Gastrocnemius medialis (tissue), 4 donors: Measurements from ENCODE around the gene MPP2. TPM values are rescaled to one million over a fixed set of nuclear protein-coding genes. Genes with fewer than 3 reads are reported as not detected.
A peak's percentile ranks its signal among the peaks of the same experiment; 100 is the strongest.

Experiments
- ATAC-seq, 2 donors: fragments of 150-250 bp; one replicate each; pipeline ENCODE4 v1.9.1; 2016
- DNase-seq, 2 donors: peaks; one replicate each; pipeline ENCODE4 v3.0.0-alpha.2; 2019
- H3K27ac ChIP-seq, 4 donors: fragments of 200-600 bp; sonication (generic); 1 replicate in 1 of 4; 2 replicates in 3 of 4; pipeline ENCODE4 v1.5.1; 2016 to 2018; ENCODE audit warnings: mild to moderate bottlenecking in 2 of 4, moderate library complexity in 1 of 4
- H3K27me3 ChIP-seq, 3 donors: fragments of 200-600 bp; sonication (generic) in 2 of 3; 1 replicate in 1 of 3; 2 replicates in 2 of 3; pipeline versions ENCODE4 v1.5.1 to v1.6.0; 2016 to 2019; ENCODE audit warnings: mild to moderate bottlenecking in 1 of 3, moderate library complexity in 1 of 3
- H3K36me3 ChIP-seq, 2 donors: fragments of 200-600 bp; sonication (generic) in 1 of 2; one replicate each; pipeline ENCODE4 v1.5.1; 2017 to 2018
- H3K4me1 ChIP-seq, 2 donors: fragments of 200-600 bp; sonication (generic) in 1 of 2; one replicate each; pipeline ENCODE4 v1.5.1; 2016 to 2017; ENCODE audit warnings: mild to moderate bottlenecking in 2 of 2
- H3K4me3 ChIP-seq, 4 donors: fragments of 200-600 bp; sonication (generic) in 3 of 4; 1 replicate in 1 of 4; 2 replicates in 3 of 4; pipeline ENCODE4 v1.5.1; 2016 to 2019; ENCODE audit warnings: mild to moderate bottlenecking in 2 of 4
- H3K9me3 ChIP-seq, 3 donors: fragments of 200-600 bp; sonication (generic) in 2 of 3; 1 replicate in 1 of 3; 2 replicates in 2 of 3; pipeline ENCODE4 v1.5.1; 2016 to 2019
- CTCF ChIP-seq, 5 experiments: fragments of 450-650 bp in 3 of 5; fragments of 200-600 bp in 2 of 5; sonication (generic) in 2 of 5; IDR thresholded peaks in 4 of 5; conservative IDR thresholded peaks in 1 of 5; 1 replicate in 4 of 5; 2 replicates in 1 of 5; pipeline ENCODE4 v1.5.1; 2016 to 2019; ENCODE audit warnings: antibody characterized with exemption in 5 of 5, mild to moderate bottlenecking in 3 of 5, moderate library complexity in 3 of 5
- POLR2A ChIP-seq, 2 donors: fragments of 450-650 bp; IDR thresholded peaks; one replicate each; pipeline ENCODE4 v1.6.1; 2017; ENCODE audit warnings: antibody characterized with exemption in 2 of 2, mild to moderate bottlenecking in 2 of 2, moderate library complexity in 2 of 2
- in situ Hi-C, 4 donors: fragments of 200-750 bp; cut with MboI; loops; one replicate each; pipeline versions ENCODE4 v1.15.0 to v1.8.0; 2017; ENCODE audit warnings: low sequenced_read_pairs in 4 of 4
- intact Hi-C: fragments of 100-400 bp; cut with DNase I; formaldehyde crosslinking; loops from one replicate; pipeline ENCODE4 v1.15.1; 2023; ENCODE audit warnings: low total_unique reads
- total RNA-seq, 4 donors: library from RNA; depleted of rRNA; stranded (reverse); fragments of >200 nt; gene quantifications; one replicate each; pipeline versions ENCODE4 v1.1.0 to v1.2.3, GENCODE V29; 2016

The MPP2 gene
- total RNA-seq, 4 donors from 2014 or later = 0.39 to 3.2 (median 2.0) TPM; not detected in 1

- H3K27ac ChIP-seq = peak overlapping the region in 2 of 4 donors; percentile 16 to 35
- peak overlapping the region; percentile 46 to 77 (median 68) for H3K4me3 ChIP-seq
- in situ Hi-C loops (no loop called here), intact Hi-C loops (no loop called here)
- DNase-seq (peak in 1 of 2 donors; percentile 21), ATAC-seq (peak; percentile 64 to 71)
- H3K27me3 ChIP-seq = no peaks in the 10 kb centered on the region
- H3K9me3 ChIP-seq = no peaks in the 10 kb centered on the region
- no peak for TF ChIP-seq CTCF (IDR thresholded peaks at IDR 0.05 in 4 of 5, conservative IDR thresholded peaks at IDR 0.05 in 1 of 5)
- no peak for TF ChIP-seq POLR2A (IDR thresholded peaks at IDR 0.05)
- H3K4me1 ChIP-seq = peaks cover 4 to 5% of the 10 kb centered on the region in 2 donors
- H3K36me3 ChIP-seq = no peaks in the 10 kb centered on the region
These were observed 75.0 kb downstream of the MPP2 start for GRCh38 chr17:43832168-43832975.

GRCh38 chr17:43831633-43832032, 75.7 kb downstream of the MPP2 start:
- in situ Hi-C loops = no loop called here
- intact Hi-C loops = no loop called here
- H3K4me1 ChIP-seq = peaks cover 4 to 5% of the 10 kb centered on the region in 2 donors

GRCh38 chr17:43830510-43831140, 76.7 kb downstream of the MPP2 start:
- DNase-seq (no peak), ATAC-seq (no peak)
- in situ Hi-C loops = no loop called here
- Histone ChIP-seq H3K36me3 (no peaks in the 10 kb centered on the region), H3K4me1 (peaks cover 4 to 5% of the 10 kb centered on the region in 2 donors), H3K4me3 (no peak overlapping the region), H3K27ac (no peak overlapping the region), H3K9me3 (no peaks in the 10 kb centered on the region), H3K27me3 (no peaks in the 10 kb centered on the region)
- no peak for TF ChIP-seq CTCF (IDR thresholded peaks at IDR 0.05 in 4 of 5, conservative IDR thresholded peaks at IDR 0.05 in 1 of 5)
- no peak for TF ChIP-seq POLR2A (IDR thresholded peaks at IDR 0.05)
- intact Hi-C loops = no loop called here

More at GRCh38 chr17:43831633-43832032, 75.7 kb downstream of the MPP2 start:
- Histone ChIP-seq H3K27ac (no peak overlapping the region), H3K4me3 (no peak overlapping the region), H3K27me3 (no peaks in the 10 kb centered on the region), H3K9me3 (no peaks in the 10 kb centered on the region), H3K36me3 (no peaks in the 10 kb centered on the region)
- DNase-seq (no peak), ATAC-seq (no peak)
- TF ChIP-seq CTCF (IDR thresholded peaks at IDR 0.05 in 4 of 5, conservative IDR thresholded peaks at IDR 0.05 in 1 of 5) = no peak

GRCh38 chr17:43829738-43830137, 77.6 kb downstream of the MPP2 start:
- in situ Hi-C loops = no loop called here
- no peak for TF ChIP-seq POLR2A (IDR thresholded peaks at IDR 0.05)
- TF ChIP-seq CTCF (IDR thresholded peaks at IDR 0.05 in 4 of 5, conservative IDR thresholded peaks at IDR 0.05 in 1 of 5) = no peak
- no peak for DNase-seq
- peaks cover 4 to 5% of the 10 kb centered on the region in 2 donors for H3K4me1 ChIP-seq
- no peaks in the 10 kb centered on the region for H3K36me3 ChIP-seq
- intact Hi-C loops = no loop called here
- no peaks in the 10 kb centered on the region for H3K27me3 ChIP-seq
- H3K27ac ChIP-seq = no peak overlapping the region
- H3K9me3 ChIP-seq = no peaks in the 10 kb centered on the region
- H3K4me3 ChIP-seq = no peak overlapping the region
- no peak for ATAC-seq
